ENCODE measurements around the gene KLK11. TPM values are rescaled to one million over a fixed set of nuclear protein-coding genes. Genes with fewer than 3 reads are reported as not detected.
A peak's percentile ranks its signal among the peaks of the same experiment; 100 is the strongest.

KLK11 gene
- total RNA-seq, 2 donors from 2014 or later, result 12.5 to 24.4 TPM

DNA sequence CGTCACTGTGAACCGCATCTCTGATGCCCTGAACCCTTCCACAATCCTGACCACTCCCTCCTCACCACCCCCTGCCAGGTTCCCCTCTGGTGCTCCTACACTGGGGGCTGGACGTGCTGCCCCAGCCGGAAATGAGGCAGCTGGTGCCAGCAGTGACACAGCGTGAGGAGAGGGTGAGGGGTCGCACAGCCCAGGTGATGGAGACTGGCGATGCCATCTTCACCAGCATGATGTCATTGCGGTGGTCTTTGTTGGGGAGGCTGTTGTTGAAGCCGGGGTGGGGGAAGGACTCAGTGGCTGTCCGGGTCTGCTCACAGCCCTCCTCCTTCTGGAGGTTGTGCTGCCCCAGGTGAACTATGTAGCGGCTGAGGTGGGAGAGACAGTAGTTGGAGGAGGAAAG, 2.5 kb downstream of the KLK11 start:
- H3K4me3 ChIP-seq, result no peak overlapping the region
- H3K36me3 ChIP-seq, result no peaks in the 10 kb centered on the region
- H3K27ac ChIP-seq, result no peak overlapping the region
- no peak for DNase-seq (ENCODE audit: low spot score)
- peaks cover 0 to 10% of the 10 kb centered on the region in 2 donors for H3K4me1 ChIP-seq
- TF ChIP-seq, protein P1, sequence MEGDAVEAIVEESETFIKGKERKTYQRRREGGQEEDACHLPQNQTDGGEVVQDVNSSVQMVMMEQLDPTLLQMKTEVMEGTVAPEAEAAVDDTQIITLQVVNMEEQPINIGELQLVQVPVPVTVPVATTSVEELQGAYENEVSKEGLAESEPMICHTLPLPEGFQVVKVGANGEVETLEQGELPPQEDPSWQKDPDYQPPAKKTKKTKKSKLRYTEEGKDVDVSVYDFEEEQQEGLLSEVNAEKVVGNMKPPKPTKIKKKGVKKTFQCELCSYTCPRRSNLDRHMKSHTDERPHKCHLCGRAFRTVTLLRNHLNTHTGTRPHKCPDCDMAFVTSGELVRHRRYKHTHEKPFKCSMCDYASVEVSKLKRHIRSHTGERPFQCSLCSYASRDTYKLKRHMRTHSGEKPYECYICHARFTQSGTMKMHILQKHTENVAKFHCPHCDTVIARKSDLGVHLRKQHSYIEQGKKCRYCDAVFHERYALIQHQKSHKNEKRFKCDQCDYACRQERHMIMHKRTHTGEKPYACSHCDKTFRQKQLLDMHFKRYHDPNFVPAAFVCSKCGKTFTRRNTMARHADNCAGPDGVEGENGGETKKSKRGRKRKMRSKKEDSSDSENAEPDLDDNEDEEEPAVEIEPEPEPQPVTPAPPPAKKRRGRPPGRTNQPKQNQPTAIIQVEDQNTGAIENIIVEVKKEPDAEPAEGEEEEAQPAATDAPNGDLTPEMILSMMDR (IDR thresholded peaks at IDR 0.05), result no peak
- no peaks in the 10 kb centered on the region for H3K27me3 ChIP-seq
- no peaks in the 10 kb centered on the region for H3K9me3 ChIP-seq

GRCh38 chr19:51022526-51022925, 3.9 kb downstream of the KLK11 start:
- Histone ChIP-seq H3K36me3 (no peaks in the 10 kb centered on the region), H3K4me3 (no peak overlapping the region), H3K4me1 (peaks cover 0 to 17% of the 10 kb centered on the region in 2 donors), H3K27me3 (peaks cover 0 to 2% of the 10 kb centered on the region in 2 donors), H3K9me3 (no peaks in the 10 kb centered on the region), H3K27ac (no peak overlapping the region)
- TF ChIP-seq, protein P1 (IDR thresholded peaks at IDR 0.05), result no peak
- no peak for DNase-seq (ENCODE audit: low spot score)

- Histone ChIP-seq H3K4me3 (no peak overlapping the region), H3K27ac (no peak overlapping the region), H3K36me3 (no peaks in the 10 kb centered on the region), H3K9me3 (no peaks in the 10 kb centered on the region), H3K27me3 (peaks cover 4 to 11% of the 10 kb centered on the region in 2 donors), H3K4me1 (peaks cover 0 to 25% of the 10 kb centered on the region in 2 donors)
- TF ChIP-seq, protein P1 (IDR thresholded peaks at IDR 0.05), result peak; percentile 40 to 75
- no peak for DNase-seq (ENCODE audit: low spot score)
Observed at GRCh38 chr19:51020988-51021651, 5.3 kb downstream of the KLK11 start.

- Histone ChIP-seq H3K27ac (no peak within 1 kb of the TSS), H3K36me3 (no peaks in the 10 kb centered on the region), H3K27me3 (peaks cover 9 to 11% of the 10 kb centered on the region in 2 donors), H3K9me3 (no peaks in the 10 kb centered on the region), H3K4me1 (peaks cover 0 to 25% of the 10 kb centered on the region in 2 donors), H3K4me3 (peak within 1 kb of the TSS; percentile 7 to 47)
- DNase-seq (ENCODE audit: low spot score), result no peak
- TF ChIP-seq, protein P1 (IDR thresholded peaks at IDR 0.05), result no peak
Observed at GRCh38 chr19:51019544-51019925, 6.9 kb downstream of the KLK11 start, which contains the start of gene KLK10. TSS of gene KLK10 (minus strand) at chr19:51019709. CDS start at chr19:51019130, 579 bp downstream.

GRCh38 chr19:51018745-51019543, 7.5 kb downstream of the KLK11 start:
- H3K4me1 ChIP-seq, result peaks cover 0 to 25% of the 10 kb centered on the region in 2 donors
- peak overlapping the region; percentile 7 to 47 for H3K4me3 ChIP-seq
- TF ChIP-seq, protein P1 (IDR thresholded peaks at IDR 0.05), result no peak
- H3K9me3 ChIP-seq, result no peaks in the 10 kb centered on the region
- H3K27me3 ChIP-seq, result peaks cover 9 to 11% of the 10 kb centered on the region in 2 donors
- no peaks in the 10 kb centered on the region for H3K36me3 ChIP-seq
- DNase-seq (ENCODE audit: low spot score), result no peak
- H3K27ac ChIP-seq, result no peak overlapping the region

All from right atrium auricular region (tissue), 2 donors.